Cardiac fibroblast (primary cell): ENCODE results near the gene CLCN5.

Source experiments
- DNase-seq, 2 donors: peaks; one replicate each; pipeline versions ENCODE4 v3.0.0 to v3.0.0-alpha.2; 2010; ENCODE audit warnings: low read depth in 2 of 2
- H3K4me3 ChIP-seq, 2 donors: replicated peaks in 1 of 2; 1 replicate in 1 of 2; 2 replicates in 1 of 2; pipeline ENCODE4 v1.5.1; 2011; ENCODE audit warnings: low read depth in 2 of 2, low read length in 2 of 2, mild to moderate bottlenecking in 2 of 2, moderate library complexity in 1 of 2
- CTCF ChIP-seq: IDR thresholded peaks from one replicate; pipeline ENCODE4 v1.5.1; 2011; ENCODE audit warnings: low read depth, mild to moderate bottlenecking, low read length, inconsistent platforms

Gene CLCN5

GRCh38 chrX:50103176-50103575 is 180.8 kb downstream of the CLCN5 start:
- peak; percentile 3 to 6 for DNase-seq
- H3K4me3 ChIP-seq = no peak overlapping the region
- no peak for TF ChIP-seq CTCF

GRCh38 chrX:50103866-50104566 is 181.6 kb downstream of the CLCN5 start:
- TF ChIP-seq CTCF = no peak
- peak; percentile 10 to 27 for DNase-seq
- no peak overlapping the region for H3K4me3 ChIP-seq

- TF ChIP-seq CTCF = no peak
- no peak overlapping the region for H3K4me3 ChIP-seq
- DNase-seq = no peak
These were observed 183.8 kb downstream of the CLCN5 start for GRCh38 chrX:50106051-50106675.

GRCh38 chrX:50107470-50107869 is 185.1 kb downstream of the CLCN5 start:
- no peak overlapping the region for H3K4me3 ChIP-seq
- no peak for TF ChIP-seq CTCF
- peak in 1 of 2 donors; percentile 56 for DNase-seq

- H3K4me3 ChIP-seq = no peak overlapping the region
- TF ChIP-seq CTCF = no peak
- no peak for DNase-seq
These were observed 185.9 kb downstream of the CLCN5 start for GRCh38 chrX:50108264-50108663.

- no peak for TF ChIP-seq CTCF
- H3K4me3 ChIP-seq = no peak overlapping the region
- peak in 1 of 2 donors; percentile 4 for DNase-seq
These were observed 189.3 kb downstream of the CLCN5 start for GRCh38 chrX:50111742-50112141.
